ENCODE data around the gene C2CD3.
"Not testable (repeated sequence)": the region's sequence is repeated elsewhere in the genome, so short reads cannot be mapped to it uniquely, and the experiment has no call there.

C2CD3 gene

GRCh38 chr11:74002832-74003231 lies 168.0 kb downstream of the C2CD3 start:
- DNase-seq, result no peak

GRCh38 chr11:74001822-74002286 lies 168.9 kb downstream of the C2CD3 start:
- no peak for DNase-seq

- DNase-seq, result no peak
Measured at GRCh38 chr11:74000307-74001133, 170.3 kb downstream of the C2CD3 start.

DNA sequence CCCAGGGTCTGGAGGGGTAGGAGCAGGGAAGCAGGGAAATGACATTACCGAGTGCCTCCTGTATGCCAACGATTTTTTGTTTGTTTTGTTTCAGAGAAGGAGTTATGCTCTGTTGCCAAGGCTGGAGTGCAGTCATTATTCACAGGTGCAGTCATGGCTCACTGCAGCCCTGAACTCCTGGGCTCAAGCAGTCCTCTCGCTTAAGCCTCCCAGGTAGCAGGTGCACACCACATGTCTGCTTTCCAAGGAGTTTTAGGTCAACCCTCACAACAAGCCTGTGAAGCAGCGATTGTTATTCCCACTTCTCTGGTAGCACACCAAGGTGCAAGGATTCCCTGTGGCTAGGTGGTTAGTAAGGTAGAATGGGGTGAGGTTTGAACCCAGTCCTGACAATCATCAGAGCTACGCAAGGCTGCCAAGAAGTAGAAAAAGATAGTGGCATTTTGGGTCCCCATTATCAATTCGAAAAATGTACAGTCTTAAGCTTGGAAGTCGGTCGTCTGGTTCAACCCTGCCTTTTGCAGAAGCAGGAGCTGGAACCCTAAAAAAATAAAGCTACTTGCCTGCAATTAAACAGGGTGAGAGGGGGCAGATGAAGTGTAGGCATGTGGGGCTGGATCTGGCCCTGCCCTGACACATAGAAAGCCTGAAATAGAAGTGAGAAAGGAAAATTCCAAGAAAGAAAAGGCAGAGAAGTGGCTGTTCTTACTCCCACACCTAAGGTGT lies 171.1 kb downstream of the C2CD3 start:
- no peak for DNase-seq

GRCh38 chr11:73998846-73999575 lies 171.8 kb downstream of the C2CD3 start:
- DNase-seq, result no peak

DNA sequence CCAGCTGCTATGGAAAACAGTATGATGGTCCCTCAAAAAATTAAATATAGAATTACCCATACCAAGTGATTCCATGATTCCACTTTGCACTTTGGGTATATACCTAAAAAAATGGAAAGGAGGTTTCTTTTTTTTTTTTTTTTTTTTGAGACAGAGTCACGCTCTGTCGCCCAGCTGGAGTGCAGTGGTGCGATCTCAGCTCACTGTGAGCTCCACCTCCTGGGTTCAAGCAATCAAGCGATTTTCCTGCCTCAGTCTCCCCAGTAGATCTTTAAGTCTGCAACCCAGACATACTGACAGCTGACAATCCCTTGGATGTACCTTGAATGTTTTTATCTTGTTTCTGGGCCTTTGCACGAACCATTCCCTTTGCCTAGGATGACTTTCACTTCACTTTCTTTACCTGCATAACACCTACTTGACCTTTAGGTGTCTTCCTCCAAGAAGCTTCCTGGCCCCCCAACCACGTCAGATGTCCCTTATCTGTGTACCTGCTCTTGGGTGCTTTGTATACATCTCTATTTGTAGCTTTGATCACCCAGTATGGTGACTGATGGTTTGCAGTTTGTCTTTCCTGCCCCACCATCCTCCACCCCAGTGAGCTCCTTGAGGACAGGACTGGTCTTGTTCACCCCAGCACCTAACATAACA lies 173.6 kb downstream of the C2CD3 start:
- no peak for DNase-seq

DNA sequence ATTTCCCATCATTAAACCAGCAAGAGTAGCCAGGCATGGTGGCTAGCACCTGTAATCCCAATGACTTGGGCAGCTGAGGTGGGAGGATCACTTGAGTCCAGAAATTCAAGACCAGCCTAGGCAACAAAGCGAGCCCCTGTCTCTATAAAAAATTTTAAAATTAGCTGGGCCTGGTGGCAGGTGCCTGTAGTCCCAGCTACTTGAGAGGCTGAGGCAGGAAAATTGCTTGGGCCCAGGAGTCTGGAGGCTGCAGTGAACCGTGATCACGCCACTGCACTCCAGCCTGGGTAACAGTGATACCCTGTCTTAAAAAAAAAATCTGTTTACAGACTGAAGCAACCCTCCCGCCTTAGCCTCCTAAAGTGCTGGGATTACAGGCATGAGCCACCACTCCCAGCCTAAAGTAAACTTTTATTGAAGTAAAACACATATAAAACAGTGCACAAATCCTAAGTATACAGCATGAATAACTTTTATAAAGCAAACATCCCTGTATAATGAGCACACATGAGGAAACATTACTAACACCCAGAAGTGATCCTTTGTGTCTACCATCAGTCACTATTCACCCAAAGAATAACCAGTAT lies 174.5 kb downstream of the C2CD3 start:
- no peak for DNase-seq

DNA sequence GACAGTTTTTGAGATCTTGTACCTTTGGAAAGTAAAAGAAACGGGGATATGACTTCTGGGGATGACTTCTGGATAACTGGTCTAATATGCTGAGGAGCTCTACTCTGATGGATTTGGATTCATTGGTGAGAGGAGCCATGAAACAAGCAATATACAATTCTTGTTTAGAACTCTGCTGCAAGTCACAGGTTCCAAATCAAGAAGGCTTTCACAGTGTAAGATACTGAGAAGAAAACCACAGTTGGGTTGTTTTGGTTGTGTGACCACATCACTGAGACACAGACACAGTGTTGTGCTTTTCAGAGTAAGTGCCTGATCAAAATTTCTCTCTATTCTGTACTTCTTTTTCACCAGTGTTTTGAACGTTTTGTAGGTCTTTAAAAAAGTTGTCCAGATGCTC lies 175.1 kb downstream of the C2CD3 start:
- DNase-seq, result no peak

DNA sequence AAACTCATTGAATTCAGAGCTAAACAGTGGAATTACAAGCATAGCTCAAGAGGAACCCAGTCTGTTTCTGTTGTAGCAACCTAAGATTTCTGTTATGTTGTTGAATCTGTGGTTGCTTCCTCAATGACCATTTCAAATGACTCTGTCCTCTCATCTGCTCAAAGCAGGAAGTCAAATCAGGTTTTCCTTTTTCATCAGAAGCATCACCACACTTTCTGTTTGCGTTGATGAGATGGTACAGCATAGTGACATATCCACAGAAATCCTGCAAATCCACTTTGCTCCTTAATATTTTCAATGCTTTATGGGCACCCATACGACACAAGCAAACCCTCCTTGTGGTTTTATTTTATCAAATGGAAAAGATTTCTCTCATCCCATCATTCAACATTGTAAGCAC lies 175.6 kb downstream of the C2CD3 start:
- peak; percentile 41 to 50 for DNase-seq

DNA sequence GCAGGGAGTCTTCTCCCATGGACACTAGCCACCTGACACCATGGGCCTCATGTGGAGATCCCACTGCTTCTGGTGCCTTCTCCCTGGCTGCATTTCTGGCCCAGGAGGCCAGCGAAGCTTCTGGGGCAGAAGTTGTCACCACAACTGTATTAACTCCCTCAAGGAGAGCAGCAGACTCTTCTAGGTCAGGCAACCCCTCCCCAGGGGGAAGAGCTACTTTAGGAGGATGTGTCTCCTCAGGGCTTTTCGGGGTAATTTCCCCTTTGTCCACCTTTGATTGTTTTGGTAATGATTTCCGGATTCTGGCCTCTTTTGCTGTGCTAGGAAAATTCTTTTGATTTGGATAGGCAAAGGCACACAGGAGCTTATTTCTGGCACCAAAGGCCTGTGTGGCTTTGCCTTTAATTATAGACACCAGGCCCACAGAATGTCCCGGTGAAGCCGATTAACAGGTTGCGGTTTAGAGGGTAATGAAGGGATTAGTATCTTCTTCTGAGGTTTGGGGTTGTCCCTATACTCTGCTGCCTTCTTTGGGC lies 179.3 kb downstream of the C2CD3 start:
- no peak for DNase-seq

- DNase-seq, result no peak
Measured at GRCh38 chr11:73990730-73991129, 180.1 kb downstream of the C2CD3 start.

DNA sequence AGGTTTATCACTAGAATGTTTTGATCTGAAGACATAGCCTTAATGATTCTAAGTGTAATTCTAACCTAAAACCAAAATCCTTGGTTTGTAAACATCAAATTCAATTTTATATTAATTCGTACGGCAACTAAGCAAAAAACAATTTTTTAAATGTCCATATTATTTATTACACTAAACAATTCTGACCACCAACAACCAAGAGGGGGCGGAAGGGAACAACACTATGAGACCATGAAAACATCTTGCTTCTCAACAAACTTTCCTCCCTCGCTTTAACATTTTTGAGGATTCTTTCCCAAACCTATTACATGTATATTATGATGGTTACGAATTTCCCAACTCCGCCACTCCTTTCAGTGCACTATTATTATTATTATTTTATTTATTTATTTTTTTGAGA lies 181.6 kb downstream of the C2CD3 start:
- no peak for DNase-seq

- DNase-seq, result no peak
Measured at GRCh38 chr11:73988227-73988626, 182.6 kb downstream of the C2CD3 start.

DNA sequence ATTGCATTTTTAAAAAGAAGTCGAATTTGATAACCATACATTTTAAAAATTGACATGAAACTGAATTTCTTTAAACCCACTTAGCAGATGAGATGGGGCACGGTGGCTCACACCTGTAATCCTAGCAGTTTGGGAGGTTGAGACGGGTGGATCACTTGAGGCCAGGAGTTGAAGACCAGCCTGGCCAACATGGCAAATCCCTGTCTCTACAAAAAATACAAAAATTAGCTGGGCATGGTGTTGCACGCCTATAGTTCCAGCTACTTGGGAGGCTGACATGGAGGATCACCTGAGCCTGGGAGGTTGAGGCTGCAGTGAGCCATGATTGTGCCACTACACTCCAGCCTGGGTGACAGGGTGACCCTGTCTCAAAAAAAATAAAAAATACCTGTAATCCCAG lies 185.1 kb downstream of the C2CD3 start:
- not testable (repeated sequence) for DNase-seq

GRCh38 chr11:73983741-73984538 lies 186.9 kb downstream of the C2CD3 start:
- DNase-seq, result peak; percentile 68 to 72

DNA sequence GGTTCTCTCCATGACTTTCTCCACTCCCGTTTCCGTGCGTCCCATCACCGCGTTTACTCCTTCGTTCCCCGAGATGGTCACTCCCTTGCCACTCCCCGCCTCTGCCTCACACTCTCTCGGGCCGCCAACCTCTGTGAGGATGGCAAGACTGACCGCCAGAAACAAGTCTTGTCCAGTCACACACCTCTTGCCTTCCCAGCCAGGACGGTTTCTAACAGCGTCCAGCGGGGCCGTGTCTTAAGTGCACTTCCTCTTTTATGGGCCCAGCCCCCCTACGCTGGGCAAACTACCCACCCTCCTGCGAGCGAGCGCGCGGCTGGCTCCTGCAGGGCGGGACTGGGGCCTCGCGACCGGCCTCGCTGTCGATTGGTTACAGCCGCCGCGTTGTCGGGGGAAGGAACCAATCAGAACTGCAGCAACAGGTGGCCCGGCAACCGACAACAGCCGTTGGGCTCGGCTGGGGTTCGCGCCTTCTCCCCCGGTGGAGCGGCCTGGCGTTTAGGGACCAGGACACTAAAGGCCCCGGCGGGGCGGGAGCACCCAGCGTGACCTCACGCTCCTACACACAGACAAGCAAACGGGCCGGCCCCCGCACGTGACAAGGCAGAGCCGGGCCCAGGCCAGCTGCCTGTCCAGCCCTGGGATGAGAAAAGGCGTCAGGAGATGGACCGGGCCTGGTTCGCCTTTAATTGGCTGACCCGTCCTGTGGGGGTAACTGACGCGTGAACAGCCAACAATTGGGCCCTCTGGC lies 187.6 kb downstream of the C2CD3 start:
- peak; percentile 98 for DNase-seq

- peak; percentile 92 to 93 for DNase-seq
Measured at GRCh38 chr11:73982595-73982989, 188.2 kb downstream of the C2CD3 start, which contains the start of gene UCP2. Gene UCP2 (minus strand): TSS chr11:73982843. CDS start chr11:73978378, 4,465 bp downstream.

GRCh38 chr11:73981051-73981805 lies 189.6 kb downstream of the C2CD3 start:
- DNase-seq, result no peak
